ENCODE data around the gene FNDC3B.

- TF ChIP-seq CTCF (IDR thresholded peaks at IDR 0.05): no peak
- TF ChIP-seq POLR2A (IDR thresholded peaks at IDR 0.05): no peak
These were observed 147.2 kb downstream of the FNDC3B start for GRCh38 chr3:172186607-172187006.

All from suprapubic skin (tissue), 3 donors.